HG03039 (cell line): Measurements from ENCODE around the gene NAV2.
"Not testable (repeated sequence)": the region's sequence is repeated elsewhere in the genome, so short reads cannot be mapped to it uniquely, and the experiment has no call there.

Experiments used
- ATAC-seq: cut with Tn5 transposase; IDR thresholded peaks from one replicate; pipeline ENCODE4 v1.9.1; 2021; ENCODE audit warnings: mild to moderate bottlenecking, moderate library complexity; ENCODE audit not compliant: unreplicated experiment

The NAV2 gene

DNA sequence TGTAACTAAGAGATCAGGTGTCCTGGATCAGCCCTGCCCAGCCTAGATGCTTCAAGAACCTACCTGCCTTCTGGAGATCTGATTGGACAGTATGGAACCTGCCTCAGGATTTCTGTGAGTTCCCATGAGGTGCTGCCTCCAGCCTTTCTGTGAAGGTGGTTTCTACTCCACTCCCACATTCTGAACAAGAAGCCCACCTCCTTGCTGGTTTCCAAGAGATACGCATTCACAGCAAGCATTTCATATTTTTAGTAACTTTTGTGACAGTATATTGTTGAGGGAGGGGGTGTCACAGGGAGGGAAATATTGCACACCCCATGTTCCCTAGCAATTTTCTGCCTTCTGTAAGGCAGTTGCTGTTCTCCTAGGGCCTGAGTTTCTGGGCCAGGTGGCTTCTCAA, 204.4 kb downstream of the NAV2 start:
- no peak for ATAC-seq

DNA sequence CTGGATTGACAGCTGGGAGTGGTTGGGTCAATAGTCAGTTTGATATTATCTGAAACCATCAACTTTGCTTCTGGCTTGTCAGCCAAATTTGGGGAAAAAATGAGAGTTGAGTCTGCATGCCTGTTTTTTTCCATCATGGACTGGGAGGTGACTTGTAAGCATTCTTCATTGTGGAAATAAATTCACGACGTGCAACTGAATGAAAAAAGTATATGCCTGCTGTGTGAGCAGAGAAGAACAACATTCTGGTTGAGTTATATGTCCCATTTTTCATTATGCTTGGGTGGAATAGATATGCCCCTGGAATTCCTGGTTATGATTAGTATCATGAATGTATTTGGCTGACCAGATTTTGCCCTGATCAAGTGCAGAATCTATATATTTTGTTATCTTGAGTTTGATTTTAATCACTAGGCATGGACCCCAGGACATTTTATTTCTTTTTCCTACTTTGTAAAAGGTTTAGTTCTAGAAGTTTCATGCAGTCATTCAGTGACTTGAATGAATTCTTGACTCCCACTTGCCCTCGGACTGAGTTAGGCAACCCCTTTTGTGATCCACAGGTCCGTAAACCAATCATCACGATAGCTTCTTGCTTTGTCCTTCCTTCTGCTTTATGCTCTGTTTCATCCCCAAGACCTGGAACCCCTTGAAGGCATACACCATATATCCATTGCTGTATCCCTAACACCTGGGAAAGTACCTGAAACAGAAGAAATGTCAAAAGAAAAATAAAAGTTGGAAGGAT, 205.8 kb downstream of the NAV2 start:
- no peak for ATAC-seq

DNA sequence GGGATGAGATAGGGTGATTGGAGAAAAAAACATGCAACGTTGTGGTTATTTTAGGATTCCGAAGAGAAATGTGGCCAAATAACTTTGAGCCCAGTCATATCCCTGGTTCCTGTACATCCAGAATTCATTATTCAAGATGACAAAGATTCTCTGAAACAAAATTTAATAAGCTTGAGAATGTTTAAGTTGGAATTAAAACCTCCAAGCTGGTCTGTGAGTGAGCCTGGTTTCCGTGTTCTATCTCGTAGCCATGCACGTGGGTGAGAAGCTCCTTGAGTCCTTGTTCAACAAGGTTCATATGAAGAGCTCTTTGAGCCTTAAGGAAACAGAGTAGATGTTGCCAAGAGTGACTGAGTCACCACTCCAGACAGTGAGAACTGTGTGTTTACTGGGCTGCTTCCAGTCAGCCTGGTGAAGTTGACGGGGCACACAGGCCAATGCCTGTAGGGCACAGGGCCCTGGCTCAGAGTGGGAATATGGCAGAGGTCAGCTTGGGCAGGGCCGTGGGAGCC, 206.5 kb downstream of the NAV2 start:
- ATAC-seq: no peak

DNA sequence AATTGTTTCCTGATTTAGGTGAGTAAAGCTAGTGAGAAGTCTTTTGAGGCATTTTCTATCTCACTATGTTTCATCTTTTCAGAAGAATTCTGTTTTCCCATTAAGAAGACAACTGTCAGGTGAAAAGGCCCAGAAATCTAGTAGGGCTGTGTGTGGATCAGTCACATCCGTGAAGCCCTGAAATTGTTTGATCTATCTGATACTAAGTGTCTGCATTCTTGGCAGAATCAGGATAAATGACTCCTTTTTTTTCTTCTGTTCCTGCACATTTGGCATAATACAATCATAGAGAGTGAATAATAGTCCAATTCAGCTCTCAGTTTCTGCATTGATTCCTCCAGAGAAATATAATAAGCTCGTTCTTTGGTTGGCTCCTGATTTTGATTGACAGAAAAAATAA, 208.3 kb downstream of the NAV2 start:
- no peak for ATAC-seq

DNA sequence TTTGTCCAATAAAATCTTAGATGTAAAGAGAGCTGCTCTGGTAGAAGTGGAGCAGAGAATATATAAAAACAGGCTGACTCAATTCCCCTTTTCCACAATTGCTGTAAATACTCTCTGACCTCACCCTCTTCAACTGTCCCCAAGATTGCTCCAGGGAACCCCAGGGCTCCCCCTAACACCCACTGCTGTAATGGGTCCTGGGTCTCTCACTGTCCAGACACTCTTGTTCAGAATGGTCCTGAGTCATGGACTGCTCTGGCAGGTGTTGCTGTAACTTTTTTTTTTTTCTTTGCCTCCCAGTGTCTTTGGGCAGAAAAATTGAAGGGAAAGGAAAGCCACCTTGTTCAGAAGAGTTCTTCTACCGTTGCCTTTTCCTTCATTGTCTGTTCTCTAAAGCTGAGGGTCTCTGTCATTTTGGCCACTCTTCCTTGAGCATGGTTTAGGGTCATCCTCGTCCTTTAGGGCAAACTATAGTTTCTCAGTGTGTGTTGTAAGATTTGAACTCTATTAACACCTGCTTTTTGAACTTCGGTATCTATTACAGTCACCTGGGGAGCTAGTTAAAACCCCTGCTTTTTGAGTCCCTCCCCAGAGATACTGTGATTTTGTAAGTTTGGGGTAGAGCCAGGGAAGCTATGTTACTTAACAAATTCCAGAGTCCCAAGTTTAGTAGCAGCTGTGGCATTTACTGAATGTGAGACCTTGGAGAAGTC, 209.5 kb downstream of the NAV2 start:
- ATAC-seq: no peak

DNA sequence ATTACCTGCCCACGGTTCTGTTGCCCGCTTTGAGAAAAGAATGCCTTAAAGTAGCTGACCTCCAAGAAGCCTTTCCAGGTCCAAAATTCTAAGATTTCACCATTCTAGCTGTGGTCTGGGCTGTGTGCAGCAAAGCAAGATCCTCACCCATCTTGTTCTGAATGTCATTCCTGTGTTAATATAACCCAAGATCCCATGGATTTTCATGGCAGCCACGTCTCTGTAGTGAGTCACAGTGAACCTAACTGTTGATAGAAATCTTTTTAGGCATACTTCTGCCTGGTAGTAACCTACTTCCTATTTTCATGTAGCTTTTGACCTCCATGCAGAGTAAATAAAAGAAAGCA, 210.0 kb downstream of the NAV2 start:
- ATAC-seq: no peak

DNA sequence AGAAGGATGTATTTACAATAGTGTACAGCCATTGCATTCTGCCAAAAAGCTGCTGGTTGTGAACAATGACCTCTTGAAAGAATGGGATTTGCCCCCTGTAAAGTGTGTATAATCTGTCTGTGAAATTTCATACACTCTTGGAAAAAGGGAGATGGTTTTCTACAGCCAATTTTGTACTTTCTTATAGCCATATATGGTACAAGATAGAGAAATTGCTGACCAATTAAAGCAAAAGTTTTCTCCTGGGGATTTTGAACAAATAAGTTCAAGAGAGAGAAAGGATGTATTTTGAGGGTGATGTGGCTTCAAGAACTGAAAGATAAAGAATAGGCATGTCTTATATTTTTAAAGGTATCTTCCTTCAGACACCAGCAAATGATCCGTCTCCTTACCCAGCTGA, 211.0 kb downstream of the NAV2 start:
- ATAC-seq: no peak

DNA sequence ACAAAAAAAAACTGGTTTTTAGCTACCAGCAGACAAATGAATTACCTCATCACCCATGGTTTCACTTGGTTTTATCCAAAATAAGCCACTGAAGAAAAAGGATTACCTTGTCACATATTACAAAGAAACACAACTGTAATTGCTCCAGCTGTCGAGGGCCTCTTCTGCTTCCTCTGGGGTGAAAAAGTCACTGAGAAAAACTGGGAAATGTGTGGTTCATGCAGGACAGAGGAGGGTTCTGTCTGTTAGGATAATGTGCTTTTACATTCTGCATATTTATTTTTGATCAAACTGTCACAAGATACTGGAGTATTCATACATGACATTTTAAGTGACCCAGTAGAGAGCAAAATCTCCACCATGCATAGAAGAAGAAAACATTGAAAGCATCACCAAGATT, 211.7 kb downstream of the NAV2 start:
- ATAC-seq: no peak

DNA sequence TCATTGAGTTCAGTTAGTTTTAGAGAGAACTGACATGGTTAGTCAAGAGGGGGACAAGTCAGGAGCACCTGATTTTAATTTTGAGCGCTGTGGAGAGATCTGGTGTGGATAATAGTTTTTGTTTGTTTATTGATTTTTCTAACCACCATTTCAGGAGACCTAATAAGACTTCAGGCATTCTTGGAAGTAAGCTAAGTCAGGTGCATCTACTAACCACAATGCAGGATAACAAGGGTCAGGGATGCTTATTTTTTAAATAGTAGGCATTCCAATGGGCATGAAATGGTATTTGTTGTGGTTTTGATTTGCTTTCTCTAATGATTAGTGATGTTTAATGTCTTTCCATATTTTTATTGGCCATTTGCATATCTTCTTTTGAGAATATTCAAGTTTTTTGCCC, 212.1 kb downstream of the NAV2 start:
- no peak for ATAC-seq

DNA sequence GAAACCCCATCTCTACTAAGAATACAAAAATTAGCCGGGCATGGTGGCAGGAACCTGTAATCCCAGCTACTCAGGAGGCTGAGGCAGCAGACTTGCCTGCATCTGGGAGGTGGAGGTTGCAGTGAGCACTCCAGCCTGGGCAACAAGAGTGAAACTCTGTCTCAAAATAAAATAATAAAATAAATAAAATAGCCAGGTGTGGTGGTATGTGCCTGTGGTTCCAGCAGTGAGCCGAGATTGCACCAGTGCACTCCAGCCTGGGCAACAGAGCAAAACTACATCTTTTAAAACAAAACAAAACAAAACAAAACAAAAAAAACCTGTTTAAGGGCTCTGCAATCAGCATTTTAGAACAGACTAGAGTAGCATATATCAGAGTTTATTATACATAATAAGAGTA, 214.8 kb downstream of the NAV2 start:
- not testable (repeated sequence) for ATAC-seq

DNA sequence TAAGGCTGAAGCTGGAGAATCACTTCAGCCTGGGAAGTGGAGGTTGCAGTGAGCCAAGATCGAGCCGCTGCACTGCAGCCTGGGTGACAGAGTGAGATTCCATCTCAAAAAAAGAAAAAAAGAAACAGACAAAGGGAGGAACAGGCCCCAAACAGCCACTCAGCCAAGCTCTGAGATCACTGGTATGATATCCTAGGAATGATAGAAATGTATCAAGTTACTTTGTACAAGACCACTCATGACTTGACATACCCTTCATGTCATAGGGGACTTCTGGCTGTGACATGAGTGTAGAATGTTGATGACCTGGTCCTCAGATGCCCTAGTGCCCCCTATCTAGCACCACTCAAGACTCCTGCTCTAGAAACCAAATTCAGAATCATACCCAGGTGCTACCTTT, 216.5 kb downstream of the NAV2 start:
- no peak for ATAC-seq

DNA sequence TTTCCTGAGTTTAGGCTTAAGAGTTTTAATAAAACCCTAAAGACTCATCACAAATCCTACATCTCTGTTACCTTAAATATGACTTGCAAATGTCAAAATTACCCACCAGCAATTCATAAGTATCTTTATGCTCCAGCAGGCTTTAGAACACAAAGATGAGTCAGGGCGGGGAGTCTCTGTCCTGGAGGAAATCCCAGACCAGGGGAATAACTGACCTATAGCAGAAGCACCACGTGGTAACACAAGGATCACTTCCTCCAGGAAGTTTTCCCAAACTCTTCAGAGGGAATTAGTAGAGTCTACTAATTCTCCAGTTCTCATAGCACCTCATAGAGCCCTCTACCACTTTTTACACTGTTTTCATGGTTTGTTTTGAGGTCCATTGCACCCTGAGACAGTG, 217.0 kb downstream of the NAV2 start:
- ATAC-seq: no peak

DNA sequence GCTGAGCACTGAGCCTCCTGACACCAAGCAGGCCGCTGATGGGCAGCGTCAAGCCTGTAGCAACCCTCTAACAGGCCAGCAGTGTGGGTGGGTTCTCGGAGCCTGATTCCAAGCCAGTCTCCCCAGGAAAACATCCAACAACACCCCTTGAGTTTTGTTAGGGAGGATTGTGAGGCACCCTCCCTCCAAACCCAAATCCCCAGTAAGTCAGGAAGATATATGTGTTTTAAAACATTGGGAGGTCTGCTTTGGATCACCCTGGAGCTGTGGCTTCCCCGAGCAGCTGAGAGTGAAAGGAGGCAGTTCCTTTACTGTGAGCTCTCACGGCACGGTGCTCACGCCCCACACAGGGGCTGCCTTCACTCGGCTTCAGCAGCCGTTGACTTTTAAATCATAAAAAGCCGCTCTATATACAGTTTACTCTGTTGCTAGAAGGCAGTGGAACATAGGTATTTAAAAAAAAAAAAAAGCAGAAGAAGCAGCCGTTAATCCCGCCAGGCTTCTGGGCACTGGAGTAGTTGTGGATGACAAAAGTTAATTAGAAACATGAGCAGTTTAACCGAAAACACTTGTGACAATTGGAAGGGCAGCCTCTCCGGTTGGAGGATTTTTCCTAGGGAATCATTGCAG, 218.6 kb downstream of the NAV2 start:
- ATAC-seq: no peak

DNA sequence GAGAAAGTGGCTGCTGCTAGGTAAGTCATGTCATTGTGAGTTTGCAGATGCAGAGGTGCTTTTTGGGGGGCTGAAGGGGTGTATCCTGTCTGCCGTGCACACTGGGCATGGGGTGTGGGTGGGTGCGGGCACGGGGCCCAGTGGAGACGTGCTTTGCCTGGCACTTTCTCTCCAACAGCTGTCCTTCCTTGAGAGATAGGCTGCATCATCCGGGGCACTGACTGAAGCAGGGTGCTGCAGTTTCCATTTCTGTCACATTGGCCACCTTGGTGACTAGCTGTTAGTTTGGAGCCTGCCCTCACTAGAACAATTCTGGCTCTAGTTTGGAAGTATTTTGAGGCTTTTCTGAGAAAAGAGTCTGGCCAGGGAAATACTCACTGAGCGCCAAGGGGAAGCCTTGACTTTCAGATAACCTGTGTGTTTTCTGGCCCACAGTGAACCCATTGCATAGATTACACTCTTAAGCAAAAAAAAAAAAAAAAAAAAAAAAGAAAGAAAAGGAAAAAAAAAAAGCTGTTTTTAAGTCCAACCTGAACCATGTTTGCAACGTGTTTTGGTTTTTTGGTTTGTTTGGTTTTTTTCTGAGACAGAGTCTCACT, 219.2 kb downstream of the NAV2 start:
- ATAC-seq: no peak

DNA sequence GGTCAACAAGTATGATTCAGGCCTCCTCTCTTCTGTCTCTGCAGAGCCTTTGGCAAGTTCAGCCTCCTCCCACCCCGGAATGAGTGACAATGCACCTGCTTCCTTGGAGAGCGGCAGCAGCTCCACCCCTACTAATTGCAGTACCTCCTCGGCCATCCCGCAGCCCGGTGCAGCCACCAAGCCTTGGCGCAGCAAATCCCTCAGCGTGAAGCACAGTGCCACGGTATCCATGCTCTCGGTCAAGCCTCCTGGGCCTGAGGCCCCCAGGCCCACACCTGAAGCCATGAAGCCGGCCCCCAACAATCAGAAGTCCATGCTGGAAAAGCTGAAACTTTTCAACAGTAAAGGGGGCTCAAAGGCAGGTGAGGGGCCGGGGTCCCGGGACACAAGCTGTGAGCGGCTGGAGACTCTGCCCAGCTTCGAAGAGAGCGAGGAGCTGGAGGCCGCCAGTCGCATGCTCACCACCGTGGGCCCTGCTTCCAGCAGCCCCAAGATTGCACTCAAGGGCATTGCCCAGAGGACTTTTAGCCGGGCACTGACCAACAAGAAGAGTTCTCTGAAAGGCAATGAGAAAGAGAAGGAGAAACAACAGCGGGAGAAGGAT, 220.6 kb downstream of the NAV2 start:
- ATAC-seq: no peak

DNA sequence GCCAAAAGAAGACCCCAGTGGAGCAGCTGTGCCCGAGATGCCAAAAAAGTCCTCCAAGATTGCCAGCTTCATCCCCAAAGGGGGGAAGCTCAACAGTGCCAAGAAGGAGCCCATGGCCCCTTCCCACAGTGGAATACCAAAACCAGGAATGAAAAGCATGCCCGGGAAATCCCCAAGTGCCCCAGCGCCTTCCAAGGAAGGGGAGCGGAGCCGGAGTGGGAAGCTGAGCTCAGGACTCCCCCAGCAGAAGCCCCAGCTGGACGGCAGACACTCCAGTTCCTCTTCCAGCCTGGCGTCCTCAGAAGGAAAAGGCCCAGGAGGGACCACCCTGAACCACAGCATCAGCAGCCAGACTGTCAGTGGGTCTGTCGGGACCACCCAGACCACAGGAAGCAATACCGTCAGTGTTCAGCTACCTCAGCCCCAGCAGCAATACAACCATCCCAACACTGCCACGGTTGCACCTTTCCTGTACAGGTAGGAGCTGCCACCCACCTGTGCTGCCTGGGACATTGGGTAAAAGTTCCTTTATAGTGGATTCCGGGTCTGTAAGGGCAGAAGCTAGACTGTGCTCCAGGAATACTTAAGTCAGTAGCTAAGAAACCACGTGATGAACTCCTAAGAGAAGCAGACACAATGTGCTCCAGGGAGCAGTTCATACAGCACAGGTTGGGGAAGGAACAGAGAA, 221.3 kb downstream of the NAV2 start:
- ATAC-seq: no peak

DNA sequence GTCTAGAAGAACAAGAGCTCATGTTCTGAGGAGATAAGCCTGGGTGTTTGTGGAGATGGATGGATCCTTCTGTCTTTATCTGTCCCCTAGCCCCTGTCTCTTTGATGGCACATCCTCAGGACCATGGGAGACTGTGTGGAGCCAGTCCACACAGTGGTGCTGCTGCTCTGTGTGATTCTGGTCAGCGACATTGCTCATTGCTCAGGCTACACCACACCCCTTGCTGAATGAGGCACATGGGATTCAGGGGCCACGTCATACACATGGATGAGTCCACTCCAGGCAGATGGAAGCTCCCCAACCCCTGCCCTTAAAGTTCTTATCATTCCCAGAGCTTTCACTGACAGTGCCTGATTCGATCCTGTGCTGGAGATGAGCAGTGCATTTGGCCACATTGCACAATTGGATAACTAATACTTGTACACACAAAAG, 222.2 kb downstream of the NAV2 start:
- no peak for ATAC-seq

DNA sequence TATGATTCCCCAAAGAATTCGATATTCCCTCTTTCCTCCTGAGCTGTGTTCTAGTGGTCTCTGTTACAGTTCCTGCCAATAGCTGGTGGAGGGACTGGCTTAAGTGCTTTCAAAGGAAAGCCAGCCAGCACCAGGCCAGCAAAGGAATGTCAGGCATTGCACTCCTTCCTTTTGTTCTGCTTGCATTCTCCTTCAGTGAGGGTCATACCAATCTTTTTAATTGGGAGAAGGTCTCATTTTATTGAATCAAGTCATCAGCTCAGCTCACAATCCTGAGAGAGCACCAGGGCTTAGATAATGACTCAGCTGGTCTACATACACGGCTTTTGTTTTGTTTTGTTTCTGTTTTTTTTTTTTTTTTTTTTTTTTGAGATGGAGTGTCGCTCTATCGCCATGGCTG, 222.9 kb downstream of the NAV2 start:
- ATAC-seq: no peak

DNA sequence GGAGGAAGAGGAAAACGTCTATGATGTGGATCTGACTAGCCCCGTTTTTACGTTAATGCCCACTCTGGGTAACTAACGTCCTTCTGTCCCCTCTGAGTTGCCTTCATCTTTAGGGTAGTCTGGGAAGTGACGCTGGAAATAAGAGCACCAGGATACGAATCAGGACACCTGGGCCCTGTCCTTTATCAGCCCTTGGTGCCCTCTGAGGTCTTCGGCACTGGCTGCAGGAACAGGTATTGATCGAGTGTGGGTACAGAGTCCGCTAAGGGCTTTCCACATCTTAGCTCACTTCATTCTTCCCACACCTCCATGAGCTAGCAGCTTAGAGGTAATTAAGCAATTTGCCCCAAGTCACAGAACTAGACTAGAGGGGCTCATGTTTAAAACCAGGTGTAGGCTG, 223.8 kb downstream of the NAV2 start:
- no peak for ATAC-seq

DNA sequence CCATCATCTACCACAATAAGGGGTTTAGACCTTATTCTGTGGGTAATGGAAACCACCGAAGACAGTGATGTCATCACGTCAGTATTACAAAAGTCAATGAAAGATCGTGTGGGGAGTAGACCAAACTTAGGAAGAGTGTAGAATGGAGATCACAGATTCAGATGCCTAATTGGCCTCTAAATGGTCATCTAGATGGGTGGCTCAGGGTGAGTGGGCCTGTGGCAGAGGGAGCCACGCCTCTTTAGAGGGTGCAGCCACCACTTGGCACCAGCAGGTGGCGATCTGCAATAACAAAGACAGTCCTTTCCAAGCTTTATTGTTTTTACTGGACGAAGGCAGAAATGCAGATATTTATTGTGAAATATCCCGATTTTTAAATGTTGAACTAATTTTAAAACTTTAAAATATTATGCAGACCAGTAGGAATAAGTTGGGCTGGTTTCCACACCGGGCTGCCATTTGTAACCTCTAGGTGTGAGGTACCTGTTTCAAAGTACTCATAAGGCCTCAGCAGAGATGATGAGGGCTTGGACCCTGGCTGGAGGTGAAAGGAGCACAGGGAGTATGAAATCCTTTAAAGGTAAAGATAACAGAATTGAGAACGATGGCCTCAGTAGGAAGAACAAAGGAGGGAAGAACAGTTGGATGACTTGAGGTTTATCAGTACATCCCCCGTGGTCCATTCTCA, 225.7 kb downstream of the NAV2 start:
- no peak for ATAC-seq
